Measurements from ENCODE around the gene ATP6V1E1.
"Not testable (repeated sequence)": the region's sequence is repeated elsewhere in the genome, so short reads cannot be mapped to it uniquely, and the experiment has no call there.

The ATP6V1E1 gene

DNA sequence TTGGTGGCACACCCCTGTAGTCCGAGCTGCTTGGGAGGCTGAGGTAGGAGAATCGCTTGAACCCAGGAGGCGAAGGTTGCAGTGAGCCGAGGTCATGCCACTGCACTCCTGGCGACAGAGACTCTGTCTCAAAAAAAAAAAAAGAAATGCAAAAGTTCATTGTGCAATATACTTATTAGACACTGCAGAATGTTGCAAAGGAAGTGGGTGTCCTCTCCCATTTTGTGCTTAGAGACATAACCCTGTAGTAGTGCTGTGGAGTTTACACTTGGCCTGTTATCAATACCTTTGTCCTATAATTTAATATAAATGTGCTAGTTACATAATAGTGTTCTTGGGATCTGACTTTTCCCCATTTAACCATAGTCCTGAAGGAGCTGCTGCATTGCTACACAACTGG, 19.4 kb upstream of the ATP6V1E1 start:
- H4K5ac ChIP-seq (ENCODE audit: low read length): no peak overlapping the region
- H3K79me1 ChIP-seq (ENCODE audit: low read length): no peaks in the 10 kb centered on the region
- no peak overlapping the region for H2BK120ac ChIP-seq (ENCODE audit: low read depth, low read length)
- no peaks in the 10 kb centered on the region for H3K79me2 ChIP-seq (ENCODE audit: control insufficient read depth, insufficient read depth, low read length)
- no peak overlapping the region for H3K9ac ChIP-seq (ENCODE audit: low read length)
- H2BK15ac ChIP-seq (replicated peaks; ENCODE audit: low read depth): no peak overlapping the region
- no peak overlapping the region for H3K4me2 ChIP-seq (ENCODE audit: low read length)
- no peak overlapping the region for H3K4me3 ChIP-seq (ENCODE audit: low read length)
- H2BK5ac ChIP-seq (ENCODE audit: low read length): no peak overlapping the region
- H3K4me1 ChIP-seq (ENCODE audit: control insufficient read depth, low read depth, low read length): no peaks in the 10 kb centered on the region
- H3K4ac ChIP-seq (ENCODE audit: low read depth, low read length): no peak overlapping the region
- H2AK5ac ChIP-seq (ENCODE audit: low read length): no peak overlapping the region
- no peak overlapping the region for H3K18ac ChIP-seq (ENCODE audit: low read length)
- no peak overlapping the region for H4K8ac ChIP-seq (ENCODE audit: low read depth, low read length)
- no peak overlapping the region for H3K56ac ChIP-seq (ENCODE audit: low read length)
- H3K27ac ChIP-seq (ENCODE audit: low read depth, low read length): no peak overlapping the region
- no peak overlapping the region for H3K23ac ChIP-seq (ENCODE audit: low read length)
- H3K36me3 ChIP-seq (ENCODE audit: control insufficient read depth, insufficient read depth, low read length): no peaks in the 10 kb centered on the region
- no peaks in the 10 kb centered on the region for H3K27me3 ChIP-seq (ENCODE audit: insufficient read depth, low read length, poor library complexity)
- WGBS (ENCODE audit: extremely low coverage, insufficient coverage, low lambda C conversion rate): no CpG with 5 or more reads among the region's 5 CpGs
- DNase-seq: no peak

DNA sequence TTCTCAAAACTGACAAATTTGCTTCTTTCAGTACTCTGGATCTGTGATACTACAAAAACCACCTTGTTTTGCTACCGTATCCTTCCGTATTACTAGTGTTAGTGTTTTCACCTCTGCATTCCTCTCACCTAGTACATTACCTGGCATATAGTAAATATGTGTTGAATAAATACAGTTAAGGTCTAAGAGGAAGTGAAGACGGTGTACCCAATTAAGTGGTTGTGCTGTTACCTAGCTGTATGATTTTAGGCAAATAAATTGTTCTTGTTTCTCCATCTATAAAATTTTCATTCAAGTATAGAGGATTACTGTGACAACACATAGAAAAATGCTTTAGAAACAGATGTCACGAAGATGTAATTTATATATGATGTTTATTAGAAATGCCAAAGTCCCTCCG, 18.9 kb upstream of the ATP6V1E1 start:
- Histone ChIP-seq H3K4ac (ENCODE audit: low read depth, low read length) (no peak overlapping the region), H2BK5ac (ENCODE audit: low read length) (no peak overlapping the region)

GRCh38 chr22:17642357-17642756, 13.8 kb upstream of the ATP6V1E1 start:
- not testable (repeated sequence) for H3K27ac ChIP-seq (ENCODE audit: low read depth, low read length); DNase-seq; H4K8ac ChIP-seq (ENCODE audit: low read depth, low read length); H3K9ac ChIP-seq (ENCODE audit: low read length); H3K4me2 ChIP-seq (ENCODE audit: low read length); H4K5ac ChIP-seq (ENCODE audit: low read length); H3K27me3 ChIP-seq (ENCODE audit: insufficient read depth, low read length, poor library complexity); H3K4me1 ChIP-seq (ENCODE audit: control insufficient read depth, low read depth, low read length); H3K4me3 ChIP-seq (ENCODE audit: low read length); H3K56ac ChIP-seq (ENCODE audit: low read length); H2AK5ac ChIP-seq (ENCODE audit: low read length); H3K79me1 ChIP-seq (ENCODE audit: low read length); H2BK5ac ChIP-seq (ENCODE audit: low read length); H2BK15ac ChIP-seq (replicated peaks; ENCODE audit: low read depth); H3K79me2 ChIP-seq (ENCODE audit: control insufficient read depth, insufficient read depth, low read length); H3K4ac ChIP-seq (ENCODE audit: low read depth, low read length); H3K23ac ChIP-seq (ENCODE audit: low read length); H3K18ac ChIP-seq (ENCODE audit: low read length); H2BK120ac ChIP-seq (ENCODE audit: low read depth, low read length); H3K36me3 ChIP-seq (ENCODE audit: control insufficient read depth, insufficient read depth, low read length)
- no CpG with 5 or more reads among the region's 4 CpGs for WGBS (ENCODE audit: extremely low coverage, insufficient coverage, low lambda C conversion rate)

More for the DNA sequence above, 18.9 kb upstream of the ATP6V1E1 start:
- H2AK5ac ChIP-seq (ENCODE audit: low read length): no peak overlapping the region
- DNase-seq: no peak
- H3K27me3 ChIP-seq (ENCODE audit: insufficient read depth, low read length, poor library complexity): no peaks in the 10 kb centered on the region
- H3K18ac ChIP-seq (ENCODE audit: low read length): no peak overlapping the region
- H4K8ac ChIP-seq (ENCODE audit: low read depth, low read length): no peak overlapping the region
- no peak overlapping the region for H4K5ac ChIP-seq (ENCODE audit: low read length)
- H3K27ac ChIP-seq (ENCODE audit: low read depth, low read length): no peak overlapping the region
- H2BK15ac ChIP-seq (replicated peaks; ENCODE audit: low read depth): no peak overlapping the region
- H3K4me2 ChIP-seq (ENCODE audit: low read length): no peak overlapping the region
- no peaks in the 10 kb centered on the region for H3K36me3 ChIP-seq (ENCODE audit: control insufficient read depth, insufficient read depth, low read length)
- no peak overlapping the region for H3K9ac ChIP-seq (ENCODE audit: low read length)
- WGBS (ENCODE audit: extremely low coverage, insufficient coverage, low lambda C conversion rate): no CpG with 5 or more reads among the region's 5 CpGs
- no peak overlapping the region for H3K4me3 ChIP-seq (ENCODE audit: low read length)
- no peak overlapping the region for H2BK120ac ChIP-seq (ENCODE audit: low read depth, low read length)
- H3K79me2 ChIP-seq (ENCODE audit: control insufficient read depth, insufficient read depth, low read length): no peaks in the 10 kb centered on the region
- no peaks in the 10 kb centered on the region for H3K4me1 ChIP-seq (ENCODE audit: control insufficient read depth, low read depth, low read length)
- no peak overlapping the region for H3K23ac ChIP-seq (ENCODE audit: low read length)
- no peaks in the 10 kb centered on the region for H3K79me1 ChIP-seq (ENCODE audit: low read length)
- H3K56ac ChIP-seq (ENCODE audit: low read length): no peak overlapping the region

GRCh38 chr22:17641269-17641668, 12.7 kb upstream of the ATP6V1E1 start:
- Histone ChIP-seq H3K79me1 (ENCODE audit: low read length) (peaks cover 1% of the 10 kb centered on the region), H3K79me2 (ENCODE audit: control insufficient read depth, insufficient read depth, low read length) (peaks cover 7% of the 10 kb centered on the region), H3K4me2 (ENCODE audit: low read length) (no peak overlapping the region), H2BK15ac (replicated peaks; ENCODE audit: low read depth) (no peak overlapping the region), H3K36me3 (ENCODE audit: control insufficient read depth, insufficient read depth, low read length) (no peaks in the 10 kb centered on the region), H3K18ac (ENCODE audit: low read length) (no peak overlapping the region), H4K5ac (ENCODE audit: low read length) (no peak overlapping the region), H3K4me3 (ENCODE audit: low read length) (no peak overlapping the region), H3K9ac (ENCODE audit: low read length) (no peak overlapping the region), H3K27ac (ENCODE audit: low read depth, low read length) (no peak overlapping the region), H3K56ac (ENCODE audit: low read length) (no peak overlapping the region), H3K4me1 (ENCODE audit: control insufficient read depth, low read depth, low read length) (no peaks in the 10 kb centered on the region), H2BK5ac (ENCODE audit: low read length) (no peak overlapping the region), H2BK120ac (ENCODE audit: low read depth, low read length) (no peak overlapping the region), H3K23ac (ENCODE audit: low read length) (no peak overlapping the region), H3K4ac (ENCODE audit: low read depth, low read length) (no peak overlapping the region), H2AK5ac (ENCODE audit: low read length) (no peak overlapping the region), H4K8ac (ENCODE audit: low read depth, low read length) (no peak overlapping the region), H3K27me3 (ENCODE audit: insufficient read depth, low read length, poor library complexity) (no peaks in the 10 kb centered on the region)
- DNase-seq: no peak
- WGBS (ENCODE audit: extremely low coverage, insufficient coverage, low lambda C conversion rate): no CpG with 5 or more reads among the region's 3 CpGs

DNA sequence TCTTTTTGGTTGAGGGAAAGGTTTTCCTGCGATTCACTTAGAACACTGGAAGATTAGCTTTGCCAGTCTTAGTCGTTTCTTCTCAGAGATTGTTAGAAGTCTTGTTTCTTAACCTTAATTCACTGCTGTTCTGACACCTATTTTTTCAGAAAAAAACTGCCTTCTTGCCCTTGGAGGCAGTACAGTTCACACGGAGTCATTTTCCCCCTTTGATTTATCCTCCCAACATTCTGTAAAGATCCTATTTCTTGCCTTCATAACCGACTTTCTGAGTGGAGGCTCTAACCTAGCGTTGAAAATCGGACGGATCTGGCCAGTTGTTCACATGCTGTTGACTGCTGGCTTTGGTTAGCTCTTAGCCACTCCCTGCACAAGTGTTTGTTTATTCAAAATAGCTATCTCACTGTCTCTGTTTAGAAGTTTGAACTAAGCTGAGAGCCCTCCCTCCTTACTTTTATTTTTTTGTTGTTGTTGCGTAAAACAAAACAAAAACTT, 10.7 kb upstream of the ATP6V1E1 start:
- H3K23ac ChIP-seq (ENCODE audit: low read length): no peak overlapping the region
- DNase-seq: peak; percentile 48
- H3K27me3 ChIP-seq (ENCODE audit: insufficient read depth, low read length, poor library complexity): no peaks in the 10 kb centered on the region
- no peak overlapping the region for H2AK5ac ChIP-seq (ENCODE audit: low read length)
- peak overlapping the region; percentile 93 for H3K9ac ChIP-seq (ENCODE audit: low read length)
- no peak overlapping the region for H4K5ac ChIP-seq (ENCODE audit: low read length)
- no peak overlapping the region for H2BK5ac ChIP-seq (ENCODE audit: low read length)
- H3K4ac ChIP-seq (ENCODE audit: low read depth, low read length): no peak overlapping the region
- peaks cover 1% of the 10 kb centered on the region for H3K79me1 ChIP-seq (ENCODE audit: low read length)
- peak overlapping the region; percentile 78 for H3K18ac ChIP-seq (ENCODE audit: low read length)
- no peaks in the 10 kb centered on the region for H3K4me1 ChIP-seq (ENCODE audit: control insufficient read depth, low read depth, low read length)
- H3K56ac ChIP-seq (ENCODE audit: low read length): peak overlapping the region; percentile 91
- peak overlapping the region; percentile 73 for H3K4me2 ChIP-seq (ENCODE audit: low read length)
- no peaks in the 10 kb centered on the region for H3K36me3 ChIP-seq (ENCODE audit: control insufficient read depth, insufficient read depth, low read length)
- no peak overlapping the region for H2BK120ac ChIP-seq (ENCODE audit: low read depth, low read length)
- no peak overlapping the region for H4K8ac ChIP-seq (ENCODE audit: low read depth, low read length)
- no peak overlapping the region for H3K27ac ChIP-seq (ENCODE audit: low read depth, low read length)
- H2BK15ac ChIP-seq (replicated peaks; ENCODE audit: low read depth): no peak overlapping the region
- no CpG with 5 or more reads among the region's 8 CpGs for WGBS (ENCODE audit: extremely low coverage, insufficient coverage, low lambda C conversion rate)
- peak overlapping the region; percentile 56 for H3K4me3 ChIP-seq (ENCODE audit: low read length)
- peaks cover 7% of the 10 kb centered on the region for H3K79me2 ChIP-seq (ENCODE audit: control insufficient read depth, insufficient read depth, low read length)
